Ishikawa (cell line): Measurements from ENCODE around the gene STARD8.

Experiments used
- CEBPB ChIP-seq: IDR thresholded peaks from 2 replicates; pipeline ENCODE4 v1.6.1; 2012
- CREB1 ChIP-seq: IDR thresholded peaks from 2 replicates; pipeline ENCODE4 v1.6.1; 2012; ENCODE audit warnings: low read depth
- EGR1 ChIP-seq: IDR thresholded peaks from 2 replicates; pipeline ENCODE4 v1.6.1; 2012
- EP300 ChIP-seq: IDR thresholded peaks from 2 replicates; pipeline ENCODE4 v1.6.1; 2012; ENCODE audit warnings: borderline replicate concordance
- NFIC ChIP-seq: IDR thresholded peaks from 2 replicates; pipeline ENCODE4 v1.6.1; 2012
- RAD21 ChIP-seq: IDR thresholded peaks from 2 replicates; pipeline ENCODE4 v1.6.1; 2012; ENCODE audit warnings: low read depth
- TAF1 ChIP-seq: IDR thresholded peaks from 2 replicates; pipeline ENCODE4 v1.6.1; 2012; ENCODE audit warnings: low read depth, mild to moderate bottlenecking
- TCF12 ChIP-seq: IDR thresholded peaks from 2 replicates; pipeline ENCODE4 v1.6.1; 2012; ENCODE audit warnings: low read depth
- TEAD4 ChIP-seq: IDR thresholded peaks from 2 replicates; pipeline ENCODE4 v1.6.1; 2012
- YY1 ChIP-seq: IDR thresholded peaks from 2 replicates; pipeline ENCODE4 v1.6.1; 2012; ENCODE audit warnings: low read depth
- TF ChIP-seq, protein P1 (sequence below): IDR thresholded peaks from 2 replicates; pipeline ENCODE4 v1.6.1; 2012
- TF ChIP-seq, protein P2 (sequence below): IDR thresholded peaks from 2 replicates; pipeline ENCODE4 v1.6.1; 2012; ENCODE audit warnings: low read depth, mild to moderate bottlenecking
- TF ChIP-seq, protein P3 (sequence below): IDR thresholded peaks from 2 replicates; pipeline ENCODE4 v1.6.1; 2012

DNA sequence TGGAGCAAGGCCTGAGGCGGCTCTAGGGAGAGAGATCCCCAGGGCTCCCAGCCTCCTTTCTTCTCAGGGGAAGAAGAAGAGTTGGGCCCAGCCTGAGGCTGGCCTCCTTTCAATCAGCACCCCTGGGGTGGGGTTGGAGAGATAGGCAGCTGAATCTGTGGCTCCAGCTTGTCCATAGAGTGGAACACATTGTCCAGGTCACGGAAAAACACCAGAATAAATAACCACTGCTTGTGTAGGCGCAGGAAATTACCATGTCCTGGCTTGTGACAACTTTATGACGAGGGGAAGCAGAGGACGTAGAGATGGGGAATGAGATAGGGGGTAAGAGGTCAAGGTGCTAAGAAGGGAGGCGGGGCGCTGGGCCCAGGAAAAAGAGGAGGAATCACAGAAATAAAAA, 100.6 kb downstream of the STARD8 start:
- TF ChIP-seq RAD21 (no peak), YY1 (no peak), EP300 (no peak), EGR1 (no peak), NFIC (no peak), TAF1 (no peak), CREB1 (no peak), CEBPB (no peak), TEAD4 (no peak), TCF12 (no peak)
- TF ChIP-seq, protein P1, sequence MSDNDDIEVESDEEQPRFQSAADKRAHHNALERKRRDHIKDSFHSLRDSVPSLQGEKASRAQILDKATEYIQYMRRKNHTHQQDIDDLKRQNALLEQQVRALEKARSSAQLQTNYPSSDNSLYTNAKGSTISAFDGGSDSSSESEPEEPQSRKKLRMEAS, result no peak
- TF ChIP-seq, protein P2, sequence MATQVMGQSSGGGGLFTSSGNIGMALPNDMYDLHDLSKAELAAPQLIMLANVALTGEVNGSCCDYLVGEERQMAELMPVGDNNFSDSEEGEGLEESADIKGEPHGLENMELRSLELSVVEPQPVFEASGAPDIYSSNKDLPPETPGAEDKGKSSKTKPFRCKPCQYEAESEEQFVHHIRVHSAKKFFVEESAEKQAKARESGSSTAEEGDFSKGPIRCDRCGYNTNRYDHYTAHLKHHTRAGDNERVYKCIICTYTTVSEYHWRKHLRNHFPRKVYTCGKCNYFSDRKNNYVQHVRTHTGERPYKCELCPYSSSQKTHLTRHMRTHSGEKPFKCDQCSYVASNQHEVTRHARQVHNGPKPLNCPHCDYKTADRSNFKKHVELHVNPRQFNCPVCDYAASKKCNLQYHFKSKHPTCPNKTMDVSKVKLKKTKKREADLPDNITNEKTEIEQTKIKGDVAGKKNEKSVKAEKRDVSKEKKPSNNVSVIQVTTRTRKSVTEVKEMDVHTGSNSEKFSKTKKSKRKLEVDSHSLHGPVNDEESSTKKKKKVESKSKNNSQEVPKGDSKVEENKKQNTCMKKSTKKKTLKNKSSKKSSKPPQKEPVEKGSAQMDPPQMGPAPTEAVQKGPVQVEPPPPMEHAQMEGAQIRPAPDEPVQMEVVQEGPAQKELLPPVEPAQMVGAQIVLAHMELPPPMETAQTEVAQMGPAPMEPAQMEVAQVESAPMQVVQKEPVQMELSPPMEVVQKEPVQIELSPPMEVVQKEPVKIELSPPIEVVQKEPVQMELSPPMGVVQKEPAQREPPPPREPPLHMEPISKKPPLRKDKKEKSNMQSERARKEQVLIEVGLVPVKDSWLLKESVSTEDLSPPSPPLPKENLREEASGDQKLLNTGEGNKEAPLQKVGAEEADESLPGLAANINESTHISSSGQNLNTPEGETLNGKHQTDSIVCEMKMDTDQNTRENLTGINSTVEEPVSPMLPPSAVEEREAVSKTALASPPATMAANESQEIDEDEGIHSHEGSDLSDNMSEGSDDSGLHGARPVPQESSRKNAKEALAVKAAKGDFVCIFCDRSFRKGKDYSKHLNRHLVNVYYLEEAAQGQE, result no peak
- TF ChIP-seq, protein P3, sequence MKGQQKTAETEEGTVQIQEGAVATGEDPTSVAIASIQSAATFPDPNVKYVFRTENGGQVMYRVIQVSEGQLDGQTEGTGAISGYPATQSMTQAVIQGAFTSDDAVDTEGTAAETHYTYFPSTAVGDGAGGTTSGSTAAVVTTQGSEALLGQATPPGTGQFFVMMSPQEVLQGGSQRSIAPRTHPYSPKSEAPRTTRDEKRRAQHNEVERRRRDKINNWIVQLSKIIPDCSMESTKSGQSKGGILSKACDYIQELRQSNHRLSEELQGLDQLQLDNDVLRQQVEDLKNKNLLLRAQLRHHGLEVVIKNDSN, result no peak
